GM23338 (cell line): Measurements from ENCODE around the gene STPG4. TPM values are rescaled to one million over a fixed set of nuclear protein-coding genes. Genes with fewer than 3 reads are reported as not detected.

ENCODE experiments used
- ATAC-seq: fragments of 200-7000 bp; cut with Tn5 transposase; 3 replicates; pipeline ENCODE4 v1.9.1; 2020
- DNase-seq: peaks from one replicate; pipeline ENCODE4 v3.0.0-alpha.2; 2015; ENCODE audit warnings: low spot score
- H2AFZ ChIP-seq: fragments of 200-600 bp; sonication (generic); 2 replicates; pipeline ENCODE4 v1.8.0; 2016; ENCODE audit warnings: antibody characterized with exemption, mild to moderate bottlenecking, moderate library complexity
- H3F3A ChIP-seq: fragments of 200-600 bp; sonication (generic); replicated peaks from 2 replicates; pipeline ENCODE4 v1.8.0; 2017; ENCODE audit warnings: antibody characterized with exemption, mixed run types, low read depth
- H3K27ac ChIP-seq: fragments of 200-600 bp; sonication (generic); 2 replicates; pipeline ENCODE4 v1.6.1; 2016; ENCODE audit warnings: low read depth
- H3K27me3 ChIP-seq: fragments of 200-600 bp; sonication (generic); 2 replicates; pipeline ENCODE4 v1.8.0; 2016; ENCODE audit warnings: mild to moderate bottlenecking, mixed run types, moderate library complexity; ENCODE audit not compliant: insufficient read depth
- H3K36me3 ChIP-seq: fragments of 200-600 bp; sonication (generic); 2 replicates; pipeline ENCODE4 v1.8.0; 2016; ENCODE audit warnings: mild to moderate bottlenecking; ENCODE audit not compliant: insufficient read depth
- H3K4me1 ChIP-seq: fragments of 200-600 bp; sonication (generic); 2 replicates; pipeline ENCODE4 v1.8.0; 2016; ENCODE audit warnings: mild to moderate bottlenecking, moderate library complexity; ENCODE audit not compliant: insufficient read depth
- H3K4me2 ChIP-seq: fragments of 200-600 bp; sonication (generic); 2 replicates; pipeline ENCODE4 v1.7.1; 2017; ENCODE audit warnings: mixed run types
- H3K4me3 ChIP-seq: fragments of 200-600 bp; sonication (generic); 2 replicates; pipeline ENCODE4 v1.6.1; 2016; ENCODE audit warnings: mixed run types
- H3K79me2 ChIP-seq: fragments of 200-600 bp; sonication (generic); replicated peaks from 2 replicates; pipeline ENCODE4 v1.8.0; 2017; ENCODE audit warnings: mild to moderate bottlenecking; ENCODE audit not compliant: insufficient read depth
- H3K9me2 ChIP-seq: fragments of 200-600 bp; sonication (generic); 2 replicates; pipeline ENCODE4 v1.8.0; 2017; ENCODE audit not compliant: insufficient read depth
- H4K20me1 ChIP-seq: fragments of 200-600 bp; sonication (generic); replicated peaks from 2 replicates; pipeline ENCODE4 v1.8.0; 2017; ENCODE audit warnings: mild to moderate bottlenecking; ENCODE audit not compliant: insufficient read depth
- H3K27ac Mint-ChIP-seq: 2 replicates; pipeline ENCODE4 v1.8.0; 2020; ENCODE audit warnings: inconsistent platforms, mild to moderate bottlenecking, moderate library complexity, mixed read lengths
- H3K27me3 Mint-ChIP-seq: 3 replicates; pipeline ENCODE4 v1.8.0; 2022; ENCODE audit warnings: low read depth, mild to moderate bottlenecking, moderate library complexity, mixed read lengths, inconsistent platforms; ENCODE audit not compliant: insufficient read depth, poor library complexity
- H3K36me3 Mint-ChIP-seq: 3 replicates; pipeline ENCODE4 v1.8.0; 2021; ENCODE audit warnings: low read depth, mild to moderate bottlenecking, inconsistent platforms, moderate library complexity, mixed read lengths
- H3K4me1 Mint-ChIP-seq: 3 replicates; pipeline ENCODE4 v1.8.0; 2020; ENCODE audit warnings: mild to moderate bottlenecking, inconsistent platforms, mixed read lengths
- H3K4me3 Mint-ChIP-seq: 3 replicates; pipeline ENCODE4 v1.8.0; 2021; ENCODE audit warnings: moderate library complexity, mild to moderate bottlenecking, inconsistent platforms, mixed read lengths
- H3K9me3 Mint-ChIP-seq: 3 replicates; pipeline ENCODE4 v1.8.0; 2020; ENCODE audit warnings: moderate library complexity, mild to moderate bottlenecking, inconsistent platforms, mixed read lengths
- CREB1 ChIP-seq: fragments of 250-450 bp; sonication (Bioruptor Pico); IDR thresholded peaks from 2 replicates; pipeline ENCODE4 v1.5.0; 2020; ENCODE audit warnings: low read depth, mild to moderate bottlenecking, moderate library complexity
- CTCF ChIP-seq, 2 experiments: fragments of 200-600 bp in 1 of 2; sonication (generic) in 1 of 2; conservative IDR thresholded peaks; 2 replicates each; pipeline versions ENCODE4 v1.5.1 to v1.6.1; 2016 to 2017; ENCODE audit warnings: antibody characterized with exemption in 2 of 2, low read depth in 2 of 2, mild to moderate bottlenecking in 2 of 2, moderate library complexity in 1 of 2
- ETS1 ChIP-seq: IDR thresholded peaks from 2 replicates; pipeline ENCODE4 v1.6.1; 2016; ENCODE audit warnings: antibody characterized with exemption
- EZH2 ChIP-seq: fragments of 200-600 bp; sonication (generic); IDR thresholded peaks from one replicate; pipeline ENCODE4 v1.8.0; 2017; ENCODE audit warnings: antibody characterized with exemption, mild to moderate bottlenecking, low read depth; ENCODE audit not compliant: unreplicated experiment
- EZH2phosphoT487 ChIP-seq: fragments of 200-600 bp; sonication (generic); IDR thresholded peaks from one replicate; pipeline ENCODE4 v1.8.1; 2018; ENCODE audit warnings: antibody characterized with exemption; ENCODE audit not compliant: unreplicated experiment
- JUNB ChIP-seq: IDR thresholded peaks from one replicate; pipeline ENCODE4 v1.6.1; 2016; ENCODE audit warnings: antibody characterized with exemption; ENCODE audit not compliant: unreplicated experiment
- NANOG ChIP-seq: IDR thresholded peaks from 2 replicates; pipeline ENCODE4 v1.6.1; 2016; ENCODE audit warnings: antibody characterized with exemption, borderline replicate concordance
- POLR2AphosphoS5 ChIP-seq: IDR thresholded peaks from 2 replicates; pipeline ENCODE4 v1.6.1; 2016; ENCODE audit warnings: antibody characterized with exemption, low read depth
- REST ChIP-seq: IDR thresholded peaks from one replicate; pipeline ENCODE4 v1.6.1; 2018; ENCODE audit warnings: antibody characterized with exemption; ENCODE audit not compliant: unreplicated experiment
- STAT1 ChIP-seq: IDR thresholded peaks from one replicate; pipeline ENCODE4 v1.6.1; 2016; ENCODE audit warnings: antibody characterized with exemption; ENCODE audit not compliant: unreplicated experiment
- ZNF114 ChIP-seq: fragments of 250-450 bp; sonication (Bioruptor Pico); IDR thresholded peaks from 2 replicates; pipeline ENCODE4 v1.5.0; 2020; ENCODE audit warnings: mild to moderate bottlenecking, moderate library complexity
- ZNF331 ChIP-seq: fragments of 250-450 bp; sonication (Bioruptor Pico); IDR thresholded peaks from 2 replicates; pipeline ENCODE4 v1.5.0; 2020; ENCODE audit warnings: low read depth, mild to moderate bottlenecking, moderate library complexity
- ZNF462 ChIP-seq: fragments of 250-450 bp; sonication (Bioruptor Pico); IDR thresholded peaks from 2 replicates; pipeline ENCODE4 v1.5.0; 2020; ENCODE audit warnings: mild to moderate bottlenecking, moderate library complexity
- polyA plus RNA-seq: library from polyadenylated mRNA; unstranded; fragments of >200 nt; fragmentation: Nextera tagmentation; extraction: Ambion mirVana; gene quantifications from 2 replicates; pipeline ENCODE4 v1.2.1, GENCODE V29; 2016
- total RNA-seq: library from RNA; depleted of rRNA; stranded (reverse); fragments of >200 nt; shearing (Covaris generic); gene quantifications from 2 replicates; pipeline ENCODE4 v1.2.3, GENCODE V29; 2014

STPG4 gene
- total and polyA plus RNA-seq, 2 experiments from 2014 or later, result 0.28 TPM; not detected in 1

GRCh38 chr2:47158576-47158975 lies 3.5 kb upstream of the STPG4 start:
- H3K4me1 ChIP-seq, result no peaks in the 10 kb centered on the region
- Mint-ChIP-seq H3K36me3 (peaks cover 54% of the 10 kb centered on the region), H3K4me1 (no peaks in the 10 kb centered on the region; the same call in 2 of the 3 replicates), H3K9me3 (no peaks in the 10 kb centered on the region), H3K27ac (no peak overlapping the region), H3K4me3 (no peak overlapping the region), H3K27me3 (peaks cover 7% of the 10 kb centered on the region)
- peaks cover 37% of the 10 kb centered on the region for H3K36me3 ChIP-seq
- no peak overlapping the region for H3K4me3 ChIP-seq
- H2AFZ ChIP-seq, result no peak overlapping the region
- DNase-seq (no peak), ATAC-seq (no peak)
- peaks cover 15% of the 10 kb centered on the region for H3F3A ChIP-seq
- H3K9me2 ChIP-seq, result no peaks in the 10 kb centered on the region
- no peaks in the 10 kb centered on the region for H3K27me3 ChIP-seq
- no peak for TF ChIP-seq CTCF (conservative IDR thresholded peaks at IDR 0.05; ENCODE audit: low read depth in 2 of 2)
- TF ChIP-seq STAT1, result no peak
- TF ChIP-seq ETS1, result no peak
- no peak for TF ChIP-seq REST
- no peak for TF ChIP-seq ZNF462 (CRISPR knock-in tag)
- TF ChIP-seq CREB1 (CRISPR knock-in tag), result no peak
- no peak for TF ChIP-seq POLR2AphosphoS5
- TF ChIP-seq JUNB, result no peak
- no peak for TF ChIP-seq EZH2phosphoT487
- no peak for TF ChIP-seq ZNF331 (CRISPR knock-in tag)
- no peak for TF ChIP-seq EZH2
- TF ChIP-seq ZNF114 (CRISPR knock-in tag), result no peak
- no peak for TF ChIP-seq NANOG
- no peak overlapping the region; the same call in 1 of the 2 replicates for H3K27ac ChIP-seq
- no peak overlapping the region for H3K4me2 ChIP-seq
- peaks cover 21% of the 10 kb centered on the region for H4K20me1 ChIP-seq
- peaks cover 21% of the 10 kb centered on the region; the same call in 1 of the 2 replicates for H3K79me2 ChIP-seq
